Ovary (tissue), 3 donors: ENCODE results near the gene OBSCN.

Experiments used
- CTCF ChIP-seq, 3 donors: fragments of 450-650 bp in 2 of 3; fragments of 200-600 bp in 1 of 3; IDR thresholded peaks; one replicate each; pipeline versions ENCODE4 v1.5.1 to v1.8.0; 2016 to 2022; ENCODE audit warnings: antibody characterized with exemption in 3 of 3, mild to moderate bottlenecking in 1 of 3
- EP300 ChIP-seq: sonication (generic); formaldehyde crosslinking; IDR thresholded peaks from one replicate; pipeline ENCODE4 v1.6.1; 2017; ENCODE audit warnings: antibody characterized with exemption
- POLR2A ChIP-seq: fragments of 450-650 bp; IDR thresholded peaks from one replicate; pipeline ENCODE4 v1.6.1; 2017; ENCODE audit warnings: antibody characterized with exemption, mild to moderate bottlenecking, moderate library complexity
- donor health status: DM: no; HTN: no; CAD: no.

- TF ChIP-seq CTCF (IDR thresholded peaks at IDR 0.05) (no peak), POLR2A (no peak), EP300 (no peak)
Observed at GRCh38 chr1:228379666-228380065, 171.8 kb downstream of the OBSCN start.
